ENCODE results near the gene DOCK9. TPM values are rescaled to one million over a fixed set of nuclear protein-coding genes. Genes with fewer than 3 reads are reported as not detected.
"Not testable (repeated sequence)": the region's sequence is repeated elsewhere in the genome, so short reads cannot be mapped to it uniquely, and the experiment has no call there.

The DOCK9 gene
- total and polyA plus RNA-seq, 2 donors = 63.5 to 84.4 TPM

DNA sequence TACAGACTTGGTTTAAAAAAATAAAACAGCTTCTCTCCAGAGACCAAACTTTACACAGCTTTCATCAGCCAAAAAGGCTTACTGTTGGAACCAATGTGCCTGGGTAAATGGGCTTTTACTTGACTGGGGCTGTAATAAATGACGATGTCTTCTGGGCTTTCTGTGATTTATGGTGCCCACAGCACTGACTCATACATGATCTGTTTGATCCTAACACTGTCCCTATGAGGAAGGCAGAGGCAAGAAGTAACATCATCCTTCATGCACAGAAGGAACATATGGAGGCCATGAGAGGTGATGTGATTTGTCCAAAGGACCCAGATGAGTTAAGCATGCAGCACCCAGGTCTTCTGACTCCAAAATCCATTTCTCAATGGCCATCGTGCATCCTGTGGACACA lies 77.4 kb downstream of the DOCK9 start:
- H3K4me3 ChIP-seq (ENCODE audit: low read depth, low read length) = no peak overlapping the region
- H3K4me1 ChIP-seq (ENCODE audit: insufficient read depth) = no peaks in the 10 kb centered on the region
- no peak for DNase-seq (ENCODE audit: extremely low spot score)
- H3K36me3 ChIP-seq (ENCODE audit: insufficient read depth) = peaks cover 2% of the 10 kb centered on the region
- H3K27ac ChIP-seq (ENCODE audit: low read depth) = no peak overlapping the region
- WGBS = 73% methylated on average over 2 of the region's 2 CpGs

DNA sequence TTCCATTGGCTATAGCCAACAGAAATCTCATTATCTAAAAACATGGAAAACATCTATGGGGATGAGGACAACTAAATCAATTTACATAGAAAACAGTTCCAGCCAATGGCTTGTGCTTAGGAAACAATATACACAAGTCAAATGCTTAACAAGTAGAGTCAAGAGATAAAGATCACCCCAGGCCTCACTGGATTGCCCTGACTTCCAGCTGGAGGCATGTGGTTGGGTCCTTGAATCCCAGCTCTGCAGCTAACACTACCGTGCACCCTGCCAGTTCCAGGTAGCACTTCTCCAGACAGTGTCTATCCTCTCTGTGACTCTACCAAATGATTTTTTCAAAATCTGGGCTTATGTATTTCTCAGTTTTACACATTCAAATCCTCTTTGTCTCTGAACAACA lies 80.2 kb downstream of the DOCK9 start:
- Histone ChIP-seq H3K27ac (ENCODE audit: low read depth) (no peak overlapping the region), H3K4me3 (ENCODE audit: low read depth, low read length) (no peak overlapping the region), H3K36me3 (ENCODE audit: insufficient read depth) (peaks cover 2% of the 10 kb centered on the region), H3K4me1 (ENCODE audit: insufficient read depth) (no peaks in the 10 kb centered on the region)
- 90% methylated on average over 1 of the region's 1 CpG for WGBS
- DNase-seq (ENCODE audit: extremely low spot score) = no peak

DNA sequence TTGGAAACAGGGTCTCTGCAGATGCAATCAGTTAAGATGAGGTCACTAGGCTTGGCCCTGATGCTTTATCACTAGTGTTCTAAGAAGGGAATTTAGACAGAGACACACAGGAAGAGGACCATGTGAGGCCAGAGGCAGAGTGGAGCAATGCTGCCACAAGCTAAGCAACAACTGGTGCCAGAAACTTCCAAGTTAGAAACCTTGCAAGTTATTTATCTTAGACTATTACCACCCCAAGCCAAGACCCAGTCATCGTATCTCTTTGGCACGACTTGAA lies 81.1 kb downstream of the DOCK9 start:
- WGBS = 61% methylated on average over 2 of the region's 2 CpGs
- H3K36me3 ChIP-seq (ENCODE audit: insufficient read depth) = no peaks in the 10 kb centered on the region

DNA sequence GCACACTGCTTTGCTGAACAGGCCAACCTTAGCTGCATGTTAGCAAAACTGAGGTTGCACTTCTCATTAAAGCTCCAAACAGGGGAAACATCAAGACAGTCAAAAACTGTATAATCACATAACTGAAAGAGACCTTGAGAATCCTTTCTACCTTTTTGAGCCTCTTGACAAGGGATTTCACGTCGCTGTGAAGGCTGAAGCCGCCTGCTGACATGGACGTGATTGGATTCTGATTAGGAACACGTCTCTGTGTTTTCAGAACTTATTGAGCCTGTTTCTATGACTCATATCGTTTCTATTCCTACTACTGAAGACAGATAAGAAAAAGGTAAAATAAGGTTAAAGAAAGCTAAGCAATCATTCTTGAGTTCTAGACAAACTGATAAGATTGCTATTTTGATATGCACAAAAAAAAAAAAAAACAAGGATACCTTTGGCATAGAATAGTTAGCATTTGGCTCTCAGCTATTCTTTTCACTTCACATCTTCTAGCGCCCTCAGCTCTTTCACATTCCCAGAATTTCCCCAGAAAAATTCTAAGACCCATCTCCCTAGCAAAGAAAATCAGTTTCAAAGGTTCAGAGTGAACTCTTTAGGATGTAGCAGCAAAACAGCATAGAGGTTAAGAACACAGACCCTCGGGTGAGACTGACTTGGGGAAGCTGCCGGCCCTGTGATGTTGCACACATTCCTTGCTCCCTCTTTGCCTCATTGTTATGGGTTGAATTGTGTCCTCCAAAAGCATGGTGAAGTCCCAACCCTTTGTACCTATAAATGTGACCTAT lies 81.6 kb downstream of the DOCK9 start:
- no peak for DNase-seq (ENCODE audit: extremely low spot score)
- Histone ChIP-seq H3K27ac (ENCODE audit: low read depth) (no peak overlapping the region), H3K36me3 (ENCODE audit: insufficient read depth) (no peaks in the 10 kb centered on the region), H3K4me3 (ENCODE audit: low read depth, low read length) (no peak overlapping the region), H3K4me1 (ENCODE audit: insufficient read depth) (no peaks in the 10 kb centered on the region)
- 86% methylated on average over 9 of the region's 9 CpGs for WGBS

More for the DNA sequence above, 81.1 kb downstream of the DOCK9 start:
- Histone ChIP-seq H3K4me1 (ENCODE audit: insufficient read depth) (no peaks in the 10 kb centered on the region), H3K27ac (ENCODE audit: low read depth) (no peak overlapping the region), H3K4me3 (ENCODE audit: low read depth, low read length) (no peak overlapping the region)
- no peak for DNase-seq (ENCODE audit: extremely low spot score)

DNA sequence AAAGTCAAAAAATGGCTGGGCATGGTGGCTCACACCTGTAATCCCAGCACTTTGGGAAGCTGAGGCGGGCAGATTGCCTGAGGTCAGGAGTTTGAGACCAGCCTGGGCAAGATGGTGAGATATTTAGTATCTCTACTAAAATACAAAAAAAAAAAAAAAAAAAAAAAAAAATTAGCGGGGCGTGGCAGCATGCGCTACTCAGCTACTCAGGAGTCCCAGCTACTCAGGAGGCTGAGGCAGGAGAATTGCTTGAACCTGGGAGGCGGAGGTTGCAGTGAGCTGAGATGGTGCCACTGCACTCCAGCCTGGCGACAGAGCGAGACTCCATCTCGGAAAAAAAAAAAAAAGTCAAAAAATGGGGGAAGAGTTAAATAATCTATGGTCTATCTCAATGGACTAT lies 83.0 kb downstream of the DOCK9 start:
- H3K4me3 ChIP-seq (ENCODE audit: low read depth, low read length); H3K4me1 ChIP-seq (ENCODE audit: insufficient read depth); DNase-seq (ENCODE audit: extremely low spot score); H3K27ac ChIP-seq (ENCODE audit: low read depth); H3K36me3 ChIP-seq (ENCODE audit: insufficient read depth): not testable (repeated sequence)
- WGBS = 97% methylated on average over 8 of the region's 8 CpGs

DNA sequence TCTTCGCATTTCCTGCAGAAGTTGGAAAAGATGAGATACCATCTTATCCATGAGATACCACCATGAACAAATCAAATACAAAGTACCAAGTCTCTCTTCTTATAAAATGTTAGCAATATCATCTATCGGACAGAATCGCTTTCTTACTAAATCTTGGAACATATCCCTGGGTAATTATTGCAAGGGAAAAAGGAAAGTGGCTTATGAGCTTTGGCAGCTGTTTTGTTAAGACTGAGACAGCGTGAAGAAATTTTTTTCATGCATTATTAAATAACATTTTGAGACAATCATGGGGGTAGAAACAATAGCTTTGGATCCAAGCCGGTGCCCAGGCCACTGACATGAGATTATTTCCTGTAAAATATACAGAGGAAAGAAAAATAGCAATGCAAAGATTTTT lies 84.5 kb downstream of the DOCK9 start:
- Histone ChIP-seq H3K4me1 (ENCODE audit: insufficient read depth) (no peaks in the 10 kb centered on the region), H3K4me3 (ENCODE audit: low read depth, low read length) (no peak overlapping the region), H3K36me3 (ENCODE audit: insufficient read depth) (no peaks in the 10 kb centered on the region), H3K27ac (ENCODE audit: low read depth) (no peak overlapping the region)
- no peak for DNase-seq (ENCODE audit: extremely low spot score)
- 81% methylated on average over 5 of the region's 5 CpGs for WGBS

DNA sequence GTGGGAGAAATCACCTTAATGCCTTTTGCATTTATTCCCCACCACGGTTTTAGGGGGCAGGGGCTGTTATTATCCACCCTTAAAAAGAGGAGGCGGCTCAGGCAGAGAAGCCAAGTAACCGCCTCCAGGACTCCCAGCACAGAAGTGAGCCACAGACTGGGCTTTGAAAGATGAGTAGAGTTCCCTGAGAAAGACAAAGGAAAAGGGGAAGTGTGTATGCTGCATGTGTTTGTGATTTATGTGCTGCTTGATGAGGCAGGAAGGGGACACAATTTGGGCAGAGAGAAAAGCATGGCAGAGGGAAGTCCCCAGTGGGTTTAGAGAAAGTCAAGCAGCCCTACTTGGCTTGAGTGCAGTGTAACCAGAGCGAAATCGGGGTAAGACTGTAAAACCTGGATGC lies 85.0 kb downstream of the DOCK9 start:
- H3K4me1 ChIP-seq (ENCODE audit: insufficient read depth) = no peaks in the 10 kb centered on the region
- WGBS = 65% methylated on average over 5 of the region's 5 CpGs
- DNase-seq (ENCODE audit: extremely low spot score) = no peak
- no peaks in the 10 kb centered on the region for H3K36me3 ChIP-seq (ENCODE audit: insufficient read depth)
- H3K4me3 ChIP-seq (ENCODE audit: low read depth, low read length) = no peak overlapping the region
- no peak overlapping the region for H3K27ac ChIP-seq (ENCODE audit: low read depth)

DNA sequence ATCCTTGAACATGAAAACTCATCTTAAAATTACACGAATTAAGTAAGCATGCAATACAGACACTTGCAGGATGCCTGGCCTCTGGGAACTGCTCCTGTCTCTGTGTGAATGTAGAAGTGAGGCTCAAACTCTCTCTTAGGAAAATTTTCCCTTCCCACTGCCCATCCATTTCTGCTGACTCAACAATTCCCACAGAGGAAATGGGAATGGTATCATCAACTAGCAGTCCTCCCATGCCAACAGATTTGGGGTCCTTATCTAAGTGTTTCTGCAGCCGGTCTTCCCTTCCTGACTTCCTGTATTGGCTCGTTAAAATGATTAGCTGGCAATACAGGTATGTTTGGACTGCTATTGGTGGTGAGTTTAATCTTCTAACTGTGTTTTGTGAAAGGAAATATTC lies 85.8 kb downstream of the DOCK9 start:
- H3K4me3 ChIP-seq (ENCODE audit: low read depth, low read length) = no peak overlapping the region
- no peak overlapping the region for H3K27ac ChIP-seq (ENCODE audit: low read depth)
- H3K36me3 ChIP-seq (ENCODE audit: insufficient read depth) = no peaks in the 10 kb centered on the region
- WGBS = 60% methylated on average over 3 of the region's 3 CpGs
- DNase-seq (ENCODE audit: extremely low spot score) = no peak
- H3K4me1 ChIP-seq (ENCODE audit: insufficient read depth) = no peaks in the 10 kb centered on the region

DNA sequence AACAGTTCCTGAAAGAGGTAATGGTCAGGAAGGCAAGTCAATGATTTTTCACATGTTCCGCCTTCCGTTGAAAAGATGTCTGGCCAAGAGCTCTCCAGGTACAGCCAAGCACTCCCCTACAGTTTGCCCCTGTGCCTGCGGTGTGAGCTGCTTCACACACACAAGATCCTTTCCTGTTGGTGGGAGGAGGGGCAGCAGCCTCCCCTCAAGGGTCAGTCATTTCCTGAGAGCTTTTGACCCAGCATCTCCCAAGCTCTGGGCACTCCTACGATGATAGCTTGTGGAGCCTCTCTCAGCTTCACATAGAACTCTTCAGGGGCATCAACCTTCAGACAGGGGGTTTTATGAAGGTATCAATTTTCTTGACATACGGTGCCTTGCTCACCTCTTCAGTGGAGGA lies 86.9 kb downstream of the DOCK9 start:
- DNase-seq (ENCODE audit: extremely low spot score) = no peak
- no peak overlapping the region for H3K4me3 ChIP-seq (ENCODE audit: low read depth, low read length)
- no peak overlapping the region for H3K27ac ChIP-seq (ENCODE audit: low read depth)
- peaks cover 3% of the 10 kb centered on the region for H3K36me3 ChIP-seq (ENCODE audit: insufficient read depth)
- no peaks in the 10 kb centered on the region for H3K4me1 ChIP-seq (ENCODE audit: insufficient read depth)
- 88% methylated on average over 5 of the region's 5 CpGs for WGBS

DNA sequence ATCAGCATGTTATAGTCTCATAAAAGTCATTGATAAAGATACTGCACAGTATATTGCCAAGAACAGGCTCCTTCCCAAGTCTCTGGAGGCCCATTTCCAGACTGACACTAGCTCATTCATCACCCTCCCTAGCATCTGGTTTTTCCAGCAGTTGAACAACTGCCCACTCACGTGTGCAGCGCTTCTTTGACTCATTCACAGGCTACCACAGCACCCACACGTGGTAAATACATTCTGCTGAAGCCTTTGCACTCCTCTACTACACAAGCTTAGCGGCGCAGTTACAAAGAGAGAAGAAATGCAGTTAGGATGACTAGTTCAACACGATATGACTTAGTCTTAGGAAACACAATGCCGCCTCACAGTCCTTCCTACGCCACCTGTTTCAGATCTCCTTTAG lies 87.7 kb downstream of the DOCK9 start:
- Histone ChIP-seq H3K4me1 (ENCODE audit: insufficient read depth) (no peaks in the 10 kb centered on the region), H3K36me3 (ENCODE audit: insufficient read depth) (peaks cover 3% of the 10 kb centered on the region), H3K27ac (ENCODE audit: low read depth) (no peak overlapping the region), H3K4me3 (ENCODE audit: low read depth, low read length) (no peak overlapping the region)
- peak; percentile 21 for DNase-seq (ENCODE audit: extremely low spot score)
- 57% methylated on average over 8 of the region's 8 CpGs for WGBS

DNA sequence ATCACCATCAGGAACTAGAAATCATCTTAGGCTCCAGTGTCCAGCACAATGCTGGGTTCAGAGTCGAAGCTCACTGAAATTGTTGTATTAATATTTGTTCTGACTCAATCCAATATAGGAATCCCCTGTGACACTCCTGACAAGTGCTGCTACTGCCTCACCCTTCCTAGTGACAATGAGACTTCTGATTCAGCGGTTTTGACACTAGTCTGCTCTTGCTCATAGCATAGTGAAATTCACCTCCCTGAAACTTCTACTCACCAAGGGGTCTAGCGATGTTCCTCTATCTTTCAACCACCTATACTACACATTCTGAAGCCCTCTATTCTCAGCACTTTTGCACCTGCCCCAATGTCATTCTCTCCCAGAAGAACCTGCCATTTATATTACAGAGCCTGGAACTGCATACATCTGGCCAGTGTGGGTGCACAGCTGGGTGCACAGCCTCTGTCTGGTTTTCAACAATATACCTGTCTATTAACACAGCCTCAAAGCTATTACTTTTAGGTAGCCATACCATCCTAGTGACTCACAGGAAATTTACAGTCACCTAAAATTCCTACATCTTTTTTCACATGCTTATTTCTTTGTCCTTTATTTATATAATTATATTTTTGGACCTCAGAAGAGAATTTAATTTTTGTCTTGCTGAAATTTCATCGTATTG lies 88.3 kb downstream of the DOCK9 start:
- Histone ChIP-seq H3K27ac (ENCODE audit: low read depth) (no peak overlapping the region), H3K4me3 (ENCODE audit: low read depth, low read length) (no peak overlapping the region), H3K36me3 (ENCODE audit: insufficient read depth) (peaks cover 3% of the 10 kb centered on the region), H3K4me1 (ENCODE audit: insufficient read depth) (no peaks in the 10 kb centered on the region)
- 84% methylated on average over 4 of the region's 4 CpGs for whole genome bisulfite sequencing
- no peak for DNase-seq (ENCODE audit: extremely low spot score)

DNA sequence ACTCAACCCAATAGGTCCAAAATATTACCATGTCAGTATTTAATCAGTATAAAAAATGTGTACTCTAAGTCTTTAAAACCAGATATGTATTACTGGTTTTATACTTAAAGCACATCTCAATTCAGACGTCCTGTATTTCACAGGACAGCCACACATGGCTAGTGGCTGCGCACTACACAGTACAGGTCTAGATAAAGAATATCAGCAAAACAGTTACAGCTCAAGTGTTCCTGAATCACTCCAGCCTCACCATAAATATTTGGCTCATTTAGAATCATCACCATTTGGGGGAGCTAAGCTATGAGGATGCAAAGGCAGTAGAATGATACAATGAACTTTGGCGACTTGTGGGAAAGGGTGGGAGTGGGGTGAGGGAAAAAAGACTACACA lies 89.0 kb downstream of the DOCK9 start:
- 88% methylated on average over 3 of the region's 3 CpGs for WGBS

DNA sequence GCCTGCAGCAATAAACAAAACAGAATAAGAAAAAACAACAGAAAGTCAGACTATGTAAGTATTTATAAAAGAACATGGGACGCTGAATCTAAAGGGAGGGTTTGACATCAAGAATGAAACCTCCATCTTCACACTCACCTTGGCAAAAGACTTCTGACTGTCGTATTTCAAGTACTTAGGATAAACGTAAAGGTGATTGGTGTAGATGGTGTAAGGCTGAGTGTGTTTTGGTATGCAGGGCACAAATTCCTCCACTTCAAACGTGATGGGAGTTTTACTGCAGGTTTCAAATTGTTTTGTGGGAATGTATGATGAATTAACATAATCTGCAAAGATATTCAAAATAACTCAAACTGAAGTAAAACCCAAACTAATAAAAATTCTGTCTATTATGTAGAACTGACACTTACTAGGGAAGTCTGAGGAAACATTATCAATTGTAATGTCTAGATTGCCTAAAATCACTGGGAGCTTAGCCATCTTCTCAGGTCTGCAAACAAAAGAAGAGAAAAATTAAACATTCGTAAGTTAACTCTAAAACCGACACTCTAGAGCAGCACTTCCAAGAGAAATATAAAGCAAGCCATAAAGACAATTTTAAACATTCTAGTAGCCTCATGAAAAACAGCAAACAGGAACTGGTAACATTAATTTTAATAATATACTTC lies 89.5 kb downstream of the DOCK9 start:
- no peak overlapping the region for H3K4me3 ChIP-seq (ENCODE audit: low read depth, low read length)
- 90% methylated on average over 6 of the region's 6 CpGs for WGBS
- H3K36me3 ChIP-seq (ENCODE audit: insufficient read depth) = peaks cover 4% of the 10 kb centered on the region

More for the DNA sequence above, 89.0 kb downstream of the DOCK9 start:
- no peak overlapping the region for H3K27ac ChIP-seq (ENCODE audit: low read depth)
- peaks cover 4% of the 10 kb centered on the region for H3K36me3 ChIP-seq (ENCODE audit: insufficient read depth)
- H3K4me3 ChIP-seq (ENCODE audit: low read depth, low read length) = no peak overlapping the region
- H3K4me1 ChIP-seq (ENCODE audit: insufficient read depth) = no peaks in the 10 kb centered on the region
- DNase-seq (ENCODE audit: extremely low spot score) = no peak

DNA sequence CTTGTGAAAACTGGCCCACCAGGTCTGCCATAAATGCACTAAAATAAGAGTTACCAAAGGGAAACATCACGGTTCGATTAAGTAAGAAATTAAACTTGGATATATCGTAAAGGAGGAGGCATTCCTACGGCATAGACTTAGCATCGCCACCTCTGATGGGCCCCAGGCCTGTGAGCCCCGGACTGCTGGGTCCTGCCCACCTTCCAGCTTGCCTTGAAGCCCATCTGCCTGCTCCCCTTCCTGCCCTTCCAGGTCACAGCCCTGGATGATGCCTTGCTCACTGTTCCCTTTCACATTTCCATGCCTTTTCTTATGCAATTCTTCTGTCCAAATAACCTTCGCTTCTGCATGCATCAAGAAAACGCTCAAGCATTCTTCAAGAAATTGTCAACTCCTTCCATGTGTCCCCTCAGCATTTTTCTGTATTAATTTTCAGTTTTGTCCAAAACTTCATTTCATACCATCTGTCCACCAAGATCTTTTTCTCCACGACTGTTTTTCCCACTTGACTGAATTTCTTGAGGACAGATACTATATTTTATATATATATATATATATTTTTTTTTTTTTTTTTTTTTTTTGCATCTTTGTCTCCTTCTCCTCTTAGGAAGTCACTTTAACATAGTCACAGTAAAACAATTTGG lies 91.2 kb downstream of the DOCK9 start:
- H3K36me3 ChIP-seq (ENCODE audit: insufficient read depth) = peaks cover 4% of the 10 kb centered on the region
- H3K4me3 ChIP-seq (ENCODE audit: low read depth, low read length) = no peak overlapping the region
- no peak for DNase-seq (ENCODE audit: extremely low spot score)
- H3K27ac ChIP-seq (ENCODE audit: low read depth) = no peak overlapping the region
- WGBS = 97% methylated on average over 9 of the region's 9 CpGs
- no peaks in the 10 kb centered on the region for H3K4me1 ChIP-seq (ENCODE audit: insufficient read depth)

More for the DNA sequence above, 89.5 kb downstream of the DOCK9 start:
- Histone ChIP-seq H3K4me1 (ENCODE audit: insufficient read depth) (no peaks in the 10 kb centered on the region), H3K27ac (ENCODE audit: low read depth) (no peak overlapping the region)
- no peak for DNase-seq (ENCODE audit: extremely low spot score)

Data from urinary bladder (tissue), 4 donors.